ENCODE results near the gene WDR43.

DNA sequence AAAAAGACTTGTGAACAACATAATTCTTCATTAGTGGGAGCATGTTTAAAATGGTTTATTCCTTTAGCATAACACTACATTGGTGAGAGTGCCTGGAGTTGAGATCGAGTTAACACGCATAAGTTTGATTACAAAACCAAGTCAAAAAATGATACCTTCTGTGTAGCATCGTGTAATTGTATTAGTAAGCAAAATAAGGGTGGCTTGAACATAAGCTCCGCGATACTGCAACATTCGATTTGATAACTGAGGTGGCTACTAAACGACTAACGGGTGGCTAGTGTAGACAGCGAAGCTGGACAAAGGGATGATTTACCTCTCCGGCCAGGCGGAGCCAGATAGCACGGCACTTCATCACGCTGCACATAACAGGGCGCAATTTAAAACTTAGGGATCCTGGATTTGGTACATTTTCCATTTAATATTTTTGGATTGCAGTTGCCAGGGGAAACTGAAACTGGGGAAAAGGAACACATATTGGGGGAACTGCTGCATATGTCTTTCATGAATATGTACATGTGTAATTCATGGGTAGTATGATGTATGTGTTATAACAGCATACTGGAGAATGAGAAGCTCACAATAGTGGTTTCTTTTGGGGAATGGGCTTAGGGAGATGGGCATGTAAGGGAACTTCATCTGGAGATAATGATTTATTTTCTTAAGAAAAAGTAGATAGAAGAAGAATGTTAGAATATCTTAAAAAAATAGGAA is 50.2 kb downstream of the WDR43 start:
- TF ChIP-seq, protein P1, sequence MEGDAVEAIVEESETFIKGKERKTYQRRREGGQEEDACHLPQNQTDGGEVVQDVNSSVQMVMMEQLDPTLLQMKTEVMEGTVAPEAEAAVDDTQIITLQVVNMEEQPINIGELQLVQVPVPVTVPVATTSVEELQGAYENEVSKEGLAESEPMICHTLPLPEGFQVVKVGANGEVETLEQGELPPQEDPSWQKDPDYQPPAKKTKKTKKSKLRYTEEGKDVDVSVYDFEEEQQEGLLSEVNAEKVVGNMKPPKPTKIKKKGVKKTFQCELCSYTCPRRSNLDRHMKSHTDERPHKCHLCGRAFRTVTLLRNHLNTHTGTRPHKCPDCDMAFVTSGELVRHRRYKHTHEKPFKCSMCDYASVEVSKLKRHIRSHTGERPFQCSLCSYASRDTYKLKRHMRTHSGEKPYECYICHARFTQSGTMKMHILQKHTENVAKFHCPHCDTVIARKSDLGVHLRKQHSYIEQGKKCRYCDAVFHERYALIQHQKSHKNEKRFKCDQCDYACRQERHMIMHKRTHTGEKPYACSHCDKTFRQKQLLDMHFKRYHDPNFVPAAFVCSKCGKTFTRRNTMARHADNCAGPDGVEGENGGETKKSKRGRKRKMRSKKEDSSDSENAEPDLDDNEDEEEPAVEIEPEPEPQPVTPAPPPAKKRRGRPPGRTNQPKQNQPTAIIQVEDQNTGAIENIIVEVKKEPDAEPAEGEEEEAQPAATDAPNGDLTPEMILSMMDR (IDR thresholded peaks at IDR 0.05) = no peak
- TF ChIP-seq POLR2A (IDR thresholded peaks at IDR 0.05) = no peak
